HepG2 (cell line): ENCODE measurements around the gene ABI3. TPM values are rescaled to one million over a fixed set of nuclear protein-coding genes. Genes with fewer than 3 reads are reported as not detected.

ENCODE experiments used
- ATAC-seq: fragments of 200-7000 bp; cut with Tn5 transposase; 3 replicates; pipeline ENCODE4 v1.9.1; 2020; ENCODE audit warnings: mild to moderate bottlenecking, moderate library complexity
- BruUV-seq: library from RNA; stranded (reverse); fragments of 400-500 nt; replicated peaks from 2 replicates; lab custom pipeline; 2021; lab: Mats Ljungman, UMichigan
- CTCF ChIA-PET: fragments of 300-600 bp; formaldehyde crosslinking; extraction: SDS; loops from one replicate; lab custom pipeline; 2021; ENCODE audit warnings: low total read pairs, inconsistent platforms, low intra/inter-chr PET ratio; lab: Yijun Ruan, JAX
- POLR2A ChIA-PET: fragments of 350-600 bp; sonication (Branson Sonifier 250); formaldehyde crosslinking; loops from one replicate; lab custom pipeline; 2020; ENCODE audit warnings: antibody characterized with exemption, inconsistent platforms; lab: Yijun Ruan, JAX
- DNase-seq: peaks from one replicate; pipeline ENCODE4 v3.0.0-alpha.2; 2015; ENCODE audit warnings: low spot score
- FAIRE-seq: peaks from 3 replicates; lab custom pipeline; 2011; peaks lifted over from hg19 to GRCh38; lab: Jason Lieb, UNC
- H2AFZ ChIP-seq: one replicate; pipeline ENCODE4 v1.6.1; 2011; ENCODE audit warnings: low read length, inconsistent platforms
- H3K27ac ChIP-seq: fragments of 300-600 bp; 3 replicates; pipeline ENCODE4 v1.8.0; 2011; ENCODE audit warnings: mixed run types, mild to moderate bottlenecking, mixed read lengths, low read length, inconsistent platforms; ENCODE audit not compliant: insufficient read depth; ENCODE audit errors: extremely low read length
- H3K27me3 ChIP-seq, 2 experiments: fragments of 200-600 bp in 1 of 2; 2 replicates in 1 of 2; 3 replicates in 1 of 2; pipeline versions ENCODE4 v1.6.0 to v1.8.0; 2011; ENCODE audit warnings: low read length in 2 of 2, mild to moderate bottlenecking in 2 of 2, moderate library complexity in 2 of 2, inconsistent platforms in 1 of 2; ENCODE audit not compliant: insufficient read depth in 2 of 2, control insufficient read depth in 1 of 2
- H3K36me3 ChIP-seq, 2 experiments: fragments of 200-600 bp in 1 of 2; replicated peaks in 1 of 2; 2 replicates in 1 of 2; 3 replicates in 1 of 2; pipeline versions ENCODE4 v1.5.1 to v1.8.0; 2011; ENCODE audit warnings: low read length in 2 of 2, inconsistent platforms in 1 of 2; ENCODE audit not compliant: insufficient read depth in 2 of 2, control insufficient read depth in 1 of 2
- H3K4me1 ChIP-seq: 2 replicates; pipeline ENCODE4 v1.5.1; 2012; ENCODE audit warnings: low read length, inconsistent platforms; ENCODE audit not compliant: insufficient read depth
- H3K4me2 ChIP-seq: 2 replicates; pipeline ENCODE4 v1.6.0; 2011; ENCODE audit warnings: low read depth, low read length, inconsistent platforms
- H3K4me3 ChIP-seq, 3 experiments: fragments of 200-600 bp in 1 of 3; sonication (generic), shearing (Covaris generic) in 1 of 3; replicated peaks in 1 of 3; 2 replicates each; pipeline ENCODE4 v1.5.1; 2011 to 2016; ENCODE audit warnings: low read length in 3 of 3, inconsistent platforms in 2 of 3, low read depth in 2 of 3, mild to moderate bottlenecking in 2 of 3, control low read depth in 1 of 3, mixed read lengths in 1 of 3; ENCODE audit not compliant: insufficient read depth in 1 of 3
- H3K79me2 ChIP-seq: one replicate; pipeline ENCODE4 v1.6.1; 2011; ENCODE audit warnings: low read length, inconsistent platforms; ENCODE audit not compliant: insufficient read depth
- H3K9ac ChIP-seq: 2 replicates; pipeline ENCODE4 v1.6.0; 2011; ENCODE audit warnings: mild to moderate bottlenecking, low read depth, low read length, inconsistent platforms; ENCODE audit not compliant: insufficient read depth
- H3K9me3 ChIP-seq: 2 replicates; pipeline ENCODE4 v1.5.1; 2012; ENCODE audit warnings: mild to moderate bottlenecking, low read length
- H4K20me1 ChIP-seq: 2 replicates; pipeline ENCODE4 v1.6.0; 2011; ENCODE audit warnings: inconsistent platforms, mild to moderate bottlenecking, low read length, moderate library complexity; ENCODE audit not compliant: insufficient read depth
- CSRNP1 ChIP-seq: sonication (generic); formaldehyde crosslinking; IDR thresholded peaks from 2 replicates; pipeline ENCODE4 v1.8.1; 2023; ENCODE audit warnings: mild to moderate bottlenecking, missing genetic modification reagents
- MAFF ChIP-seq: IDR thresholded peaks from 2 replicates; pipeline ENCODE4 v1.6.1; 2011; ENCODE audit warnings: low read depth, low read length, improper control_type of control experiment
- MIXL1 ChIP-seq: IDR thresholded peaks from 2 replicates; pipeline ENCODE4 v1.6.1; 2016
- MLX ChIP-seq: IDR thresholded peaks from 2 replicates; pipeline ENCODE4 v1.6.1; 2016
- NCOA1 ChIP-seq: sonication (generic); formaldehyde crosslinking; IDR thresholded peaks from 2 replicates; pipeline ENCODE4 v1.9.0; 2021; ENCODE audit warnings: missing genetic modification reagents
- NFYB ChIP-seq: sonication (generic); formaldehyde crosslinking; IDR thresholded peaks from 2 replicates; pipeline ENCODE4 v1.4.0; 2020; ENCODE audit warnings: missing genetic modification reagents
- POLR2AphosphoS2 ChIP-seq: IDR thresholded peaks from 2 replicates; pipeline ENCODE4 v1.6.1; 2011; ENCODE audit warnings: low read depth, low read length, improper control_type of control experiment
- RFX5 ChIP-seq: IDR thresholded peaks from 2 replicates; pipeline ENCODE4 v1.6.1; 2011; ENCODE audit warnings: low read depth, low read length, improper control_type of control experiment
- TIGD3 ChIP-seq: sonication (generic); formaldehyde crosslinking; IDR thresholded peaks from 2 replicates; pipeline ENCODE4 v1.5.1; 2020; ENCODE audit warnings: mild to moderate bottlenecking, missing genetic modification reagents, borderline replicate concordance
- ZNF101 ChIP-seq: sonication (generic); formaldehyde crosslinking; IDR thresholded peaks from 2 replicates; pipeline ENCODE4 v1.4.0; 2020; ENCODE audit warnings: mild to moderate bottlenecking, low read depth, missing genetic modification reagents, borderline replicate concordance
- ZNF558 ChIP-seq: sonication (generic); formaldehyde crosslinking; IDR thresholded peaks from 2 replicates; pipeline ENCODE4 v1.9.0; 2022; ENCODE audit warnings: mild to moderate bottlenecking, missing genetic modification reagents, borderline replicate concordance
- ZNF562 ChIP-seq: sonication (generic); formaldehyde crosslinking; IDR thresholded peaks from 2 replicates; pipeline ENCODE4 v1.8.0; 2022; ENCODE audit warnings: missing genetic modification reagents, borderline replicate concordance
- ZNF564 ChIP-seq: sonication (generic); formaldehyde crosslinking; IDR thresholded peaks from 2 replicates; pipeline ENCODE4 v1.8.1; 2023; ENCODE audit warnings: mild to moderate bottlenecking, missing genetic modification reagents
- ZNF720 ChIP-seq: sonication (generic); formaldehyde crosslinking; IDR thresholded peaks from 2 replicates; pipeline ENCODE4 v1.4.0; 2020; ENCODE audit warnings: missing genetic modification reagents
- ZNF780A ChIP-seq: sonication (generic); formaldehyde crosslinking; IDR thresholded peaks from 2 replicates; pipeline ENCODE4 v1.8.0; 2022; ENCODE audit warnings: mild to moderate bottlenecking, missing genetic modification reagents, moderate library complexity
- WGBS: methylation state at CpG from one replicate; pipeline ENCODE4 v1.1.6; 2017; ENCODE audit warnings: low lambda C conversion rate; 5-methylcytosine and 5-hydroxymethylcytosine counted together
- in situ Hi-C: cut with HindIII; loops from 2 replicates; pipeline ENCODE4 v1.10.0; 2017; ENCODE audit warnings: low pct_unique_long_range_greater_than_20kb; ENCODE audit not compliant: extremely low pct_ligation_motif_present
- intact Hi-C: fragments of 100-400 bp; cut with micrococcal nuclease; formaldehyde crosslinking; loops from one replicate; pipeline ENCODE4 v1.10.0; 2022; ENCODE audit not compliant: unreplicated experiment
- polyA plus RNA-seq, 8 experiments: library from polyadenylated mRNA; depleted of rRNA in 3 of 8; stranded (reverse) in 7 of 8; unstranded in 1 of 8; fragments of >200 nt; fragmentation: Illumina TruSeq in 4 of 8; extraction: Trizol in 4 of 8; gene quantifications; 2 replicates each; pipeline versions ENCODE4 v1.2.1 to v1.2.3, GENCODE V29; 2011 to 2016; ENCODE audit warnings: low read depth in 4 of 8, missing spikeins in 1 of 8, mixed read lengths in 1 of 8; ENCODE audit not compliant: insufficient read depth in 1 of 8
- total RNA-seq, 5 experiments: library from RNA; depleted of rRNA; stranded (reverse); fragments of >200 nt; fragmentation: Illumina TruSeq; extraction: Trizol; gene quantifications; 2 replicates each; pipeline ENCODE4 v1.2.3, GENCODE V29; 2016; ENCODE audit warnings: low read depth in 1 of 5
- TF ChIP-seq, protein P1 (sequence below): sonication (generic); formaldehyde crosslinking; IDR thresholded peaks from 2 replicates; pipeline ENCODE4 v1.4.0; 2020; ENCODE audit warnings: missing genetic modification reagents
- TF ChIP-seq, protein P2 (sequence below): sonication (generic); formaldehyde crosslinking; IDR thresholded peaks from 2 replicates; pipeline ENCODE4 v1.4.0; 2020; ENCODE audit warnings: missing genetic modification reagents, low read depth, mild to moderate bottlenecking, borderline replicate concordance

Gene ABI3
- total and polyA plus RNA-seq, 2 of the 13 experiments (the other 11 are each of a cell fraction or from before 2014, with no cell fraction given): not detected

GRCh38 chr17:49162866-49163265, 47.6 kb upstream of the ABI3 start:
- in situ Hi-C loops (no loop called here), intact Hi-C loops (no loop called here)
- ChIA-PET POLR2A (no interaction called here), CTCF (no interaction called here)
- TF ChIP-seq ZNF720 (CRISPR knock-in tag) (no peak), MIXL1 (no peak), ZNF564 (no peak), ZNF558 (CRISPR knock-in tag) (no peak), RFX5 (no peak), TIGD3 (CRISPR knock-in tag) (no peak), ZNF101 (no peak), POLR2AphosphoS2 (no peak), CSRNP1 (no peak), ZNF562 (CRISPR knock-in tag) (no peak), MAFF (no peak), NFYB (CRISPR knock-in tag) (no peak), NCOA1 (no peak), ZNF780A (CRISPR knock-in tag) (no peak), MLX (CRISPR knock-in tag) (no peak)
- TF ChIP-seq, protein P1, sequence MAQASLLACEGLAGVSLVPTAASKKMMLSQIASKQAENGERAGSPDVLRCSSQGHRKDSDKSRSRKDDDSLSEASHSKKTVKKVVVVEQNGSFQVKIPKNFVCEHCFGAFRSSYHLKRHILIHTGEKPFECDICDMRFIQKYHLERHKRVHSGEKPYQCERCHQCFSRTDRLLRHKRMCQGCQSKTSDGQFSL: no peak
- TF ChIP-seq, protein P2, sequence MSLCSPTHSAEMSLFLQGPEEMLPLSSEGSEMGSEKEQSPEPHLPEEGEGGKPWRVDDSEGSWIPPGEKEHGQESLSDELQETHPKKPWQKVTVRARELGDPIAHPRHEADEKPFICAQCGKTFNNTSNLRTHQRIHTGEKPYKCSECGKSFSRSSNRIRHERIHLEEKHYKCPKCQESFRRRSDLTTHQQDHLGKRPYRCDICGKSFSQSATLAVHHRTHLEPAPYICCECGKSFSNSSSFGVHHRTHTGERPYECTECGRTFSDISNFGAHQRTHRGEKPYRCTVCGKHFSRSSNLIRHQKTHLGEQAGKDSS (CRISPR knock-in tag): no peak
- no TSS peak for BruUV-seq
- DNase-seq (no peak), FAIRE-seq (no peak), ATAC-seq (no peak)
- Histone ChIP-seq H3K27ac (no peak overlapping the region), H3K36me3 (no peaks in the 10 kb centered on the region), H3K4me3 (no peak overlapping the region), H3K4me1 (peaks cover 3% of the 10 kb centered on the region; the same call in 1 of the 2 replicates), H3K27me3 (peaks cover 2 to 51% of the 10 kb centered on the region in 2 experiments; a peak in 4 of 5 replicates), H3K79me2 (no peaks in the 10 kb centered on the region), H2AFZ (no peak overlapping the region), H3K4me2 (no peak overlapping the region), H3K9ac (no peak overlapping the region), H4K20me1 (no peaks in the 10 kb centered on the region), H3K9me3 (no peaks in the 10 kb centered on the region)
- WGBS: 16% methylated on average over 4 of the region's 4 CpGs
